Activated CD8-positive, alpha-beta memory T cell treated with anti-CD3 and anti-CD28 coated beads, Interleukin-2, amount 50 U/mL, for 24 hours (primary cell): ENCODE results near the gene CDAN1.

Source experiments
- DNase-seq: peaks from one replicate; pipeline ENCODE4 v3.0.0-alpha.2; 2020; ENCODE audit errors: extremely low read depth

The CDAN1 gene

GRCh38 chr15:42707068-42707467 is 29.9 kb downstream of the CDAN1 start:
- DNase-seq: no peak

DNA sequence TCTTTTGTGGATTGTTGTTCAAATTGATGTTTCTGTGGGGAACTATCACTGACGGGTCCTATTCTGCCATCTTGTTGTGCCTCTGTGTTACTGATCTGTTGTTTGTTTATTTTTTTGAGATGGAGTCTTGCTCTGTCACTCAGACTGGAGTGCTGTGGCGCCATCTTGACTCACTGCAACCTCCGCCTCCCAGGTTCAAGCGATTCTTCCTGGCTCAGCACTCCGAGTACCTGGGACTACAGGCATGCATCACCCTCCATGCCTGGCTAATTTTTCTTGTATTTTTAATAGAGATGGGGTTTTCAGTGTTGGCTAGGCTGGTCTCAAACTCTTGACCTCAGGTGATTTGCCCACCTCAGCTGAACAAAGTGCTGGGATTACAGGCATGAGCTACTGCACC is 31.6 kb downstream of the CDAN1 start:
- no peak for DNase-seq

DNA sequence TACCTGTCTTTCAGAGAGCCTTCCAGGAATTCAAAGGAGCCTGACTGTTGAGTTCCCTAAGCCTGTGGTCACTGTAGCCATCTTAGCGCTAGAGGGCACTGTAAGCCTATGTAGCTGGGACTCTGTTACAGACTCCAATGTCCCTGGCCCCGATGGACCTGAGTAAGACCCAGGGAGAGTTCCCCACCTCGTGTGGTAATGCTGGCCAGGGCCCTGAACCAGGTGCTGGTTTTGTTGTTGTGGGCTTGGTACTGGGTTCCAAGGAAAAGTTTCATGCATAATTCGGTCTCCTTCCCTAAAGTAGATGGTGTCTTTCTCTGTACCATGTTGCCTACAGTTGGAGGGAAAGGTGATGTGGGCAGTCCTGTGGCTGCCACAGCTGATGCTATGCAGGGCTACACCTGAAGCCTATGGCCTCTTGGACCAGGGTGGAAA is 32.4 kb downstream of the CDAN1 start:
- DNase-seq: peak; percentile 13

DNA sequence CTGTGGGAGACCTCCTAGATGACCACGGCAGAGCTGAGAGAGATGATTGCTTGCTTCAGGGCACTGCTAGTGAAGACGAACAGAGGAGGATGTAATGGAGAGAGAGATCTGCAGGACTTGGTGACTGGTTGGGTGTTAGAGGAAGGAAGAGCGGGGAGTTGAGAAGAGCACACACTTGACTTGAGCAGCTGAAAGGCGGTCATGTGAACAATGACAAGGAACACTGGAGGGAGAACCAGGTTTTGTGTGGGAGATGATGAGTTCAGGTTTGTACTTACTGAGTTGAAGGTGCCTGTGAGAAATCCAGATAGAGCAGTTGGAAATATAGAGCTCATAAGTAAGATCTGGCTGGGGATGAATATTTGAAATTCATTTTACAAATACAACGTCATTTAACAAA is 40.3 kb downstream of the CDAN1 start:
- DNase-seq: no peak

- no peak for DNase-seq
These were observed 41.3 kb downstream of the CDAN1 start for GRCh38 chr15:42695527-42696071.

DNA sequence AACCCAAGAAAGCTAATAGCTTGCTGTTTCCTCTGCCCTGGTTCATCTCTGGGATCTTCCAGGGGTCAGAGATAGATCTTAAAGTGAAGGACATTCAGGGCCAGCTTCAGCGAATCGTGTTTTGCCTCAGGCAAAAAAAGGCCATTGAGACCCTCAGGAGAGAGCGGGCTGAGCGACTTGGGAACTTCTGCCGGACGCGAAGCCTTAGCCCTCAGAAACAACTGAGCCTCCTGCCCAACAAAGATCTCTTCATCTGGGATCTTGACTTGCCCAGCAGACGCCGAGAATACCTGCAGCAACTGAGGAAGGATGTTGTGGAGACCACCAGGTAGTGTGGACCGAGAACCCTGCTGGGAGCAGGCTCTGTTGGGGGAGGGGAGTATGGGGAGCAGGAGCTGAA is 42.5 kb downstream of the CDAN1 start:
- DNase-seq: no peak

GRCh38 chr15:42693942-42694341 is 43.0 kb downstream of the CDAN1 start:
- no peak for DNase-seq

DNA sequence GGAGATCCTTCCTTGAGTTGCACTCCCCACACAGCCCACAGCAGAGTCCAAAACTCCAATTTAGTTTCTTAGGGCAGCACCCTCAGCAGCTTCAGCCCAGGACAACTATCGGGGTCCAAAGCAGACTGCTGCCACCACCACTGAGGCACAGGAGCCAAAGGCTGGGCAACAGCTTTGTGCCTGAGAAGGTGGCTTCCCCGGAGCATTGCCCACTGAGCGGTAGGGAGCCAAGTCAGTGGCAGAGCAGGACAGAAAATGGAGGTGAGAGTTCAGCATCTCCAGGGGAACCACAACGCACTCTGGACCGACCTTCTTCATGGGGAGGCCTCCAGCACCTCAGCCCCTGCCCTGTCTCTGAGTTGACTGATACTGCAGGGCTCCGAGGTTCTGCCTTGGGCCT is 43.4 kb downstream of the CDAN1 start:
- no peak for DNase-seq

DNA sequence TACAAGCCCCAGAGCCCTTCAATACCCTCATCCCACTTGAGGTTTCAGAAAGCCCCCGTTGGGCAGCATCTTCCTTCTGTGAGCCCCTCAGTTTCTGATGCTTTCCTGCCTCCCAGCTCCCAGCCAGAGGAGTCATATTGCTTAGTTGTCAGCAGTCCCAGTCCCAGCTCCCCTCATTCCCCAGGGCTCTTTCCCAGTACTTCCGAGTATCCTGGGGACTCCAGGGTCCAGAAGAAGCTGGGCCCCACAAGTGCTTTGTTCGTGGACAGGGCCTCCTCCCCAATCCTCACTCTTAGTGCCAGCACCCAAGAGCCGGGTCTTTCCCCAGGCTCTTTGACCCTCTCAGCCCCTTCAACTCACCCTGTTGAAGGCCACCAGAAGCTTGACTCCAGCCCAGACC is 43.9 kb downstream of the CDAN1 start:
- DNase-seq: no peak

DNA sequence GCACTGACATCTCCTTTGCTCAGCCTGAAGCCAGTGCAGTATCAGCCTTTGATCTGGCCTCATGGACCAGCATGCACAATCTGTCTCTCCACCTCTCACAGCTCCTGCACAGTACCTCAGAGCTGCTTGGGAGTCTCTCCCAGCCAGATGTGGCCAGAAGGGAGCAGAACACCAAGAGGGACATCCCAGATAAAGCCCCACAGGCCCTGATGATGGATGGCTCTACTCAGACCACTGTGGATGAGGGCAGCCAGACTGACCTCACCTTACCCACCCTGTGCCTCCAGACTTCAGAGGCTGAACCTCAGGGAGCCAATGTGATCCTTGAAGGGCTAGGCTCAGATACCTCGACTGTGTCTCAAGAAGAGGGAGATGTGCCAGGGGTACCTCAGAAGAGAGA is 44.4 kb downstream of the CDAN1 start:
- DNase-seq: no peak

DNA sequence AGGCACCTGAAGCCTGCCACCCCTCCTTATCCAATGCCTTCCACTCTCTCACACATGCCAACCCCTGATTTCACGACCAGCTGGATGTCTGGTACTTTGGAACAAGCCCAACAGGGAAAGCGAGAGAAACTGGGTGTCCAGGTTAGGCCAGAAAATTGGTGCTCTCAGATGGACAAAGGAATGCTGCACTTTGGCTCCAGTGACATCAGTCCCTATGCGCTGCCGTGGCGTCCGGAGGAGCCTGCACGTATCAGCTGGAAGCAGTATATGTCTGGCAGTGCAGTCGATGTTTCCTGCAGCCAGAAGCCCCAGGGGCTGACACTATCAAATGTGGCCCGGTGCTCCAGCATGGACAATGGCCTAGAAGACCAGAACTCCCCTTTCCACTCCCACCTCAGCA is 45.2 kb downstream of the CDAN1 start:
- DNase-seq: no peak

DNA sequence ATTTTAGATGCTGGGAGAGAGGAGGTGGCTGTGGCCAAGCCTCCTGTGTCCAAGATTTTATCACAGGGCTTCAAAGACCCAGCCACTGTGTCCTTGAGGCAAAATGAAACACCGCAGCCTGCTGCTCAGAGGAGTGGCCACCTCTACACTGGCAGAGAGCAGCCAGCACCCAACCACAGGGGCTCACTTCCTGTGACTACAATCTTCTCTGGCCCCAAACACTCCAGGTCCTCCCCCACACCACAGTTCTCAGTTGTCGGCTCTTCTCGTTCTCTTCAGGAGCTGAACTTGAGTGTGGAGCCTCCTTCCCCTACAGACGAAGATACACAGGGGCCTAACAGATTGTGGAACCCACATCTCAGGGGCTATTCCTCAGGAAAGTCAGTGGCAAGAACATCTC is 45.6 kb downstream of the CDAN1 start:
- no peak for DNase-seq

DNA sequence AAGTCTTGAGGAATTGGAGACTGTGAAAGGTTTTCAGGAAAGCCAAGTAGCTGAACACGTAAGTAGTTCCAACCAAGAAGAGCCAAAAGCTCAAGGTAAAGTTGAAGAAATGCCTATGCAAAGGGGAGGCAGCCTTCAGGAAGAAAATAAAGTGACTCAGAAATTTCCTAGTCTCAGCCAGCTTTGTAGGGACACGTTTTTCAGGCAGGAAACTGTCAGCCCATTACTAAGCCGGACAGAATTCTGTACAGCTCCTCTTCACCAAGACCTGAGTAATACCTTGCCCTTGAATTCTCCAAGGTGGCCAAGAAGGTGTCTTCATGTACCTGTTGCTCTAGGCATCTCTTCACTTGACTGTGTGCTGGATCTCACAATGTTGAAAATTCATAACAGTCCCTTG is 48.6 kb downstream of the CDAN1 start:
- DNase-seq: no peak

DNA sequence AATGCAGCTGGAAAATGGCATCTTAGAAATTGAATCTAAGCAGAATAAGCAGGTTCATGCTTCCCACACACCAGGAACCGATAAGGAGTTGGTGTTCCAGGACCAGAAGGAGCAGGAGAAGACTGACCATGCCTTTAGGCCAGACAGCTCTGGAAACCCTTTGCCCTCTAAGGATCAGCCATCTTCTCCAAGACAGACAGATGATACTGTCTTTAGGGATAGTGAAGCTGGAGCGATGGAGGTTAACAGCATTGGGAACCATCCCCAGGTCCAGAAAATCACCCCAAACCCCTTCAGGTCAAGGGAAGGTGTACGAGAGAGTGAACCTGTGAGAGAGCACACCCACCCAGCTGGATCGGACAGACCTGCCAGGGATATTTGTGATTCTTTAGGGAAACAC is 49.2 kb downstream of the CDAN1 start:
- no peak for DNase-seq

GRCh38 chr15:42686281-42686680 is 50.6 kb downstream of the CDAN1 start:
- DNase-seq: no peak

DNA sequence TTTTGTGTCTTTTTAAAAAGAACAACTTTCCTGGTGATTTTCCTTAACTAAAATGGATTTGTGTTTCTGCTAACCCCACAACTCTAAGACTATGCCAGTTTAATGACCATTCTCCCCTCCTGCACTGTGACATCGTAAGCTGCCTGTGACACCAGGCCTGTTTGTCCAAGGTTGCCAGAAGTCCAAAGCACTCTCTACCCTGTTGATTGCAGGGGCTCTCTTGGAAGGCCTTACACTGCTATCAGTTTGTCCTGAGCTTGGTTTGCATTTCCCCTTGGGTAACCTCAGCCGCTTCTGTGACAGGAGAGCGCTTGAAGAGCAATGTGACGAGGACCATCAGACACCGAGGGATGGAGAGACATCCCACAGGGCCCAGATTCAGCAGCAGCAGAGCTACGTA is 55.8 kb downstream of the CDAN1 start:
- DNase-seq: no peak

DNA sequence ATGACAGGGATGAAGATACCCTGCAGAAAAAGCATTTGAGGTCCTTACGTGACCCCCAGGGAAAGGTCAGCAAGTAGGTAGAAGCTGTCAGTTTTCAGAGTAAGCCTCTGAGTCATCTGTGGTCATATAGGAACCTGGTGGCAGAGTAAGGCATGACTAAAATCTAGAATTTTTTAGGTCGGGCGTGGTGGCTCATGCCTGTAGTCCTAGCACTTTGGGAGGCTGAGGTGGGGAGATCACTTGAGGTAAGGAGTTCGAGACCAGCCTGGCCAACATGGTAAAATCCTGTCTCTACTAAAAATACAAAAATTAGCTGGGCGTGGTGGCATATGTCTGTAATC is 56.8 kb downstream of the CDAN1 start:
- peak; percentile 3 for DNase-seq

DNA sequence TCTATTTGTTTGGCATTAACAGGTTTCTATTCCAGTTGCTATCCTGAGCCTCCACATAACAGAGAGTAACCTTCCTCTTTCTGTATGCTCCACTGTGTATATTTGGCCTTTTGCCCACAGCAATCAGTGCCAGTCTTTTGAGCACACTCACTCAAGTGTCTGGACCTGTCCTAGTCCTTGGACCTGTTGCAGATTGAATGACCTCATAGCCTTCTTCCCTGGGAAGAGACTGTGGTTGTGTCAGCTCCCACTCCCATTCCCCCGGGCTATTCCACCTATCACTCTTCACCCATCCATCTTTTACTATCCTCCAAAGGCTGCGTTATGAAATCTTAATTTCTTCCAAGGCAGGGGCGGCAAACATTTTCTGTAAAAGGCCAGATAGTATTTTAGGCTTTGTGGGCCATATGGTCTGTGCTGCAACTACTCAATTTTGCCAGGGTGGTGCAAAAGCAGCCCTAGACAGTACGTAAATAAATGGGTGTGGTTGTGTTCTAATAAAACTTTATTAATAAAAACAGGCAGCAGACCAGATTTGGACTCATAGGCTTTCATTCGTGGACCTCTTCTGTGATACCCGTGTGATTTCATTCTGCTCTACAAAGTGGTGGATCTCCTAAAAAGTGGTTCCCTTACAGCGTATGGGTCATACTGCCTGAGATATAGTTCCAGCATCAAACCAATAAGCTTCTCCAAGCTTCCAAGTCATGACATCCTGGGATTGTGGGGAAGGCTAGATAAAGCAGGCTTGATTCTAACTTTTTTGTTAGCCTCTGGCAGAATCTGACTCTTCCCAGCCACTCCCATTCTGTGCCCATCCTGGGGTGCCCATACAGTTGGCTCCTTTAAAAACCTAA is 57.4 kb downstream of the CDAN1 start:
- DNase-seq: no peak

- DNase-seq: no peak
These were observed 61.9 kb downstream of the CDAN1 start for GRCh38 chr15:42675021-42675420.

DNA sequence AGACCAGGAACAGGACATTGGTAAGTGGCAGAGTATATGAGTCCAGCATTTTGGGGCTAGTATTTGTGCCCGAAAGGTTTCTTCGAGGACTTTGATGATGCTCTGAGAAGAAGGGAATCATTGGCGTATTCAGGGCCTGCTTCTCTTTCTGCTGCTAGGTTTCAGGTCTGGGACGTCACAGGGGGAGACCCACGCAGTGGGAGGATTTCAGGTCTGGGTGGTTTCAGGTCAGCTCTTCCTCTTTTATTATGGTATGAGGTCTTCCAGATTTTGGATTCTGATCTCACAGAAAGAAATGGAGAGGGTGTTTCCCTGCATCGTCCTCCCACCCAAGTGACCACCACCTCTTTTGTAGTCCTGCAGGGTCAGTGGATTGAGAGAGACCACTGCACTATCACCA is 62.5 kb downstream of the CDAN1 start:
- no peak for DNase-seq
